GM18873 (cell line): Measurements from ENCODE around the gene EGLN2.
"Not testable (repeated sequence)": the region's sequence is repeated elsewhere in the genome, so short reads cannot be mapped to it uniquely, and the experiment has no call there.

ENCODE experiments used
- ATAC-seq: cut with Tn5 transposase; IDR thresholded peaks from one replicate; pipeline ENCODE4 v1.9.1; 2021; ENCODE audit warnings: mild to moderate bottlenecking, moderate library complexity, moderate number of reproducible peaks; ENCODE audit not compliant: unreplicated experiment, low FRiP score

Gene EGLN2

GRCh38 chr19:40801426-40802299 is 2.7 kb downstream of the EGLN2 start:
- ATAC-seq, result no peak

GRCh38 chr19:40802300-40803169 is 3.5 kb downstream of the EGLN2 start:
- no peak for ATAC-seq

GRCh38 chr19:40803170-40803856 is 4.3 kb downstream of the EGLN2 start:
- no peak for ATAC-seq

GRCh38 chr19:40803857-40804782 is 5.1 kb downstream of the EGLN2 start:
- ATAC-seq, result no peak

- no peak for ATAC-seq
Observed at GRCh38 chr19:40804783-40805242, 5.8 kb downstream of the EGLN2 start.

GRCh38 chr19:40805258-40805868 is 6.4 kb downstream of the EGLN2 start:
- ATAC-seq, result no peak

GRCh38 chr19:40806423-40807146 is 7.6 kb downstream of the EGLN2 start:
- ATAC-seq, result no peak

GRCh38 chr19:40807147-40808020 is 8.4 kb downstream of the EGLN2 start:
- ATAC-seq, result no peak

- ATAC-seq, result no peak
Observed at GRCh38 chr19:40808021-40808325, 9.0 kb downstream of the EGLN2 start.

- no peak for ATAC-seq
Observed at GRCh38 chr19:40808497-40808896, 9.5 kb downstream of the EGLN2 start.

- no peak for ATAC-seq
Observed at GRCh38 chr19:40809358-40810086, 10.5 kb downstream of the EGLN2 start.

GRCh38 chr19:40810160-40810559 is 11.2 kb downstream of the EGLN2 start:
- ATAC-seq, result no peak

GRCh38 chr19:40810649-40811408 is 11.8 kb downstream of the EGLN2 start:
- ATAC-seq, result not testable (repeated sequence)

- no peak for ATAC-seq
Observed at GRCh38 chr19:40811478-40812341, 12.7 kb downstream of the EGLN2 start.

GRCh38 chr19:40812571-40812970 is 13.6 kb downstream of the EGLN2 start:
- ATAC-seq, result not testable (repeated sequence)
